ENCODE results near the gene MAK.
"Not testable (repeated sequence)": the region's sequence is repeated elsewhere in the genome, so short reads cannot be mapped to it uniquely, and the experiment has no call there.

Gene MAK

GRCh38 chr6:10831609-10832008 lies 6.7 kb downstream of the MAK start:
- H3K36me3 Mint-ChIP-seq, result peaks cover 2% of the 10 kb centered on the region
- H3K9me3 Mint-ChIP-seq, result peaks cover 4% of the 10 kb centered on the region
- H3K27me3 Mint-ChIP-seq, result peaks cover 11% of the 10 kb centered on the region
- no peak overlapping the region for H3K27ac Mint-ChIP-seq
- H3K4me3 Mint-ChIP-seq, result no peak overlapping the region
- H3K4me1 Mint-ChIP-seq, result no peaks in the 10 kb centered on the region

GRCh38 chr6:10824819-10825218 lies 13.5 kb downstream of the MAK start:
- Mint-ChIP-seq H3K4me1 (no peaks in the 10 kb centered on the region), H3K36me3 (peaks cover 3% of the 10 kb centered on the region), H3K27ac (no peak overlapping the region), H3K4me3 (no peak overlapping the region), H3K27me3 (no peaks in the 10 kb centered on the region), H3K9me3 (no peaks in the 10 kb centered on the region)

GRCh38 chr6:10824297-10824696 lies 14.0 kb downstream of the MAK start:
- Mint-ChIP-seq H3K27ac (no peak overlapping the region), H3K4me3 (no peak overlapping the region), H3K4me1 (no peaks in the 10 kb centered on the region), H3K27me3 (no peaks in the 10 kb centered on the region), H3K36me3 (peaks cover 3% of the 10 kb centered on the region), H3K9me3 (no peaks in the 10 kb centered on the region)

- H3K27ac Mint-ChIP-seq, H3K9me3 Mint-ChIP-seq, H3K36me3 Mint-ChIP-seq, H3K4me1 Mint-ChIP-seq, H3K27me3 Mint-ChIP-seq, H3K4me3 Mint-ChIP-seq: not testable (repeated sequence)
These were observed 24.2 kb downstream of the MAK start for GRCh38 chr6:10814176-10814575.

- no peaks in the 10 kb centered on the region for H3K9me3 Mint-ChIP-seq
- no peak overlapping the region for H3K4me3 Mint-ChIP-seq
- no peaks in the 10 kb centered on the region for H3K27me3 Mint-ChIP-seq
- H3K27ac Mint-ChIP-seq, result no peak overlapping the region
- H3K4me1 Mint-ChIP-seq, result no peaks in the 10 kb centered on the region
- peaks cover 2% of the 10 kb centered on the region for H3K36me3 Mint-ChIP-seq
These were observed 29.2 kb downstream of the MAK start for GRCh38 chr6:10809098-10809497.

- no peak overlapping the region for H3K4me3 Mint-ChIP-seq
- H3K9me3 Mint-ChIP-seq, result no peaks in the 10 kb centered on the region
- peaks cover 2% of the 10 kb centered on the region for H3K36me3 Mint-ChIP-seq
- H3K4me1 Mint-ChIP-seq, result no peaks in the 10 kb centered on the region
- H3K27me3 Mint-ChIP-seq, result no peaks in the 10 kb centered on the region
- H3K27ac Mint-ChIP-seq, result no peak overlapping the region
These were observed 30.0 kb downstream of the MAK start for GRCh38 chr6:10808376-10808775.

- Mint-ChIP-seq H3K4me3 (no peak overlapping the region), H3K27me3 (no peaks in the 10 kb centered on the region), H3K36me3 (no peaks in the 10 kb centered on the region), H3K9me3 (no peaks in the 10 kb centered on the region), H3K4me1 (no peaks in the 10 kb centered on the region), H3K27ac (no peak overlapping the region)
These were observed 37.0 kb downstream of the MAK start for GRCh38 chr6:10801224-10801848.

GRCh38 chr6:10800810-10801209 lies 37.5 kb downstream of the MAK start:
- Mint-ChIP-seq H3K27ac (no peak overlapping the region), H3K27me3 (no peaks in the 10 kb centered on the region), H3K4me1 (no peaks in the 10 kb centered on the region), H3K36me3 (no peaks in the 10 kb centered on the region), H3K9me3 (no peaks in the 10 kb centered on the region), H3K4me3 (no peak overlapping the region)

- H3K27ac Mint-ChIP-seq, result no peak overlapping the region
- H3K36me3 Mint-ChIP-seq, result peaks cover 6% of the 10 kb centered on the region
- no peaks in the 10 kb centered on the region for H3K27me3 Mint-ChIP-seq
- H3K4me3 Mint-ChIP-seq, result no peak overlapping the region
- H3K4me1 Mint-ChIP-seq, result no peaks in the 10 kb centered on the region
- no peaks in the 10 kb centered on the region for H3K9me3 Mint-ChIP-seq
These were observed 44.1 kb downstream of the MAK start for GRCh38 chr6:10794239-10794638.

GRCh38 chr6:10793695-10794094 lies 44.6 kb downstream of the MAK start:
- Mint-ChIP-seq H3K36me3 (peaks cover 6% of the 10 kb centered on the region), H3K27me3 (no peaks in the 10 kb centered on the region), H3K9me3 (no peaks in the 10 kb centered on the region), H3K27ac (no peak overlapping the region), H3K4me1 (no peaks in the 10 kb centered on the region), H3K4me3 (no peak overlapping the region)

- Mint-ChIP-seq H3K27ac (no peak overlapping the region), H3K4me1 (no peaks in the 10 kb centered on the region), H3K4me3 (no peak overlapping the region), H3K9me3 (no peaks in the 10 kb centered on the region), H3K27me3 (no peaks in the 10 kb centered on the region), H3K36me3 (peaks cover 7% of the 10 kb centered on the region)
These were observed 45.3 kb downstream of the MAK start for GRCh38 chr6:10793035-10793434.

- H3K9me3 Mint-ChIP-seq, result no peaks in the 10 kb centered on the region
- no peak overlapping the region for H3K4me3 Mint-ChIP-seq
- H3K27ac Mint-ChIP-seq, result no peak overlapping the region
- no peaks in the 10 kb centered on the region for H3K27me3 Mint-ChIP-seq
- no peaks in the 10 kb centered on the region for H3K4me1 Mint-ChIP-seq
- H3K36me3 Mint-ChIP-seq, result peaks cover 7% of the 10 kb centered on the region
These were observed 46.2 kb downstream of the MAK start for GRCh38 chr6:10792101-10792500.

- H3K4me3 Mint-ChIP-seq, result no peak overlapping the region
- no peaks in the 10 kb centered on the region for H3K9me3 Mint-ChIP-seq
- no peaks in the 10 kb centered on the region for H3K27me3 Mint-ChIP-seq
These were observed 46.7 kb downstream of the MAK start for GRCh38 chr6:10791673-10792072.

GRCh38 chr6:10779076-10779475 lies 59.3 kb downstream of the MAK start:
- Mint-ChIP-seq H3K27ac (no peak overlapping the region), H3K4me1 (peaks cover 4% of the 10 kb centered on the region), H3K9me3 (no peaks in the 10 kb centered on the region), H3K36me3 (peaks cover 17% of the 10 kb centered on the region), H3K27me3 (no peaks in the 10 kb centered on the region), H3K4me3 (no peak overlapping the region)

More at GRCh38 chr6:10791673-10792072, 46.7 kb downstream of the MAK start:
- Mint-ChIP-seq H3K36me3 (peaks cover 7% of the 10 kb centered on the region), H3K4me1 (no peaks in the 10 kb centered on the region), H3K27ac (no peak overlapping the region)

- Mint-ChIP-seq H3K36me3 (peaks cover 15% of the 10 kb centered on the region), H3K27me3 (no peaks in the 10 kb centered on the region), H3K4me3 (no peak overlapping the region), H3K9me3 (no peaks in the 10 kb centered on the region), H3K27ac (no peak overlapping the region), H3K4me1 (peaks cover 4% of the 10 kb centered on the region)
These were observed 60.1 kb downstream of the MAK start for GRCh38 chr6:10778230-10778629.

- Mint-ChIP-seq H3K36me3 (peaks cover 14% of the 10 kb centered on the region), H3K27me3 (no peaks in the 10 kb centered on the region), H3K27ac (no peak overlapping the region), H3K4me3 (no peak overlapping the region), H3K9me3 (no peaks in the 10 kb centered on the region), H3K4me1 (no peaks in the 10 kb centered on the region)
These were observed 66.9 kb downstream of the MAK start for GRCh38 chr6:10771371-10771894.

GRCh38 chr6:10769419-10769818 lies 68.9 kb downstream of the MAK start:
- H3K27ac Mint-ChIP-seq, result no peak overlapping the region
- H3K4me1 Mint-ChIP-seq, result no peaks in the 10 kb centered on the region

More at GRCh38 chr6:10769419-10769818, 68.9 kb downstream of the MAK start:
- Mint-ChIP-seq H3K27me3 (no peaks in the 10 kb centered on the region), H3K4me3 (no peak overlapping the region), H3K9me3 (no peaks in the 10 kb centered on the region), H3K36me3 (peaks cover 12% of the 10 kb centered on the region)
